ENCODE results near the gene SORL1.

SORL1 gene

GRCh38 chr11:121522043-121522941, 70.2 kb downstream of the SORL1 start:
- no peak overlapping the region for H3K4me3 ChIP-seq (ENCODE audit: low read length)
- no peak for DNase-seq (ENCODE audit: low read depth, low spot score)

DNA sequence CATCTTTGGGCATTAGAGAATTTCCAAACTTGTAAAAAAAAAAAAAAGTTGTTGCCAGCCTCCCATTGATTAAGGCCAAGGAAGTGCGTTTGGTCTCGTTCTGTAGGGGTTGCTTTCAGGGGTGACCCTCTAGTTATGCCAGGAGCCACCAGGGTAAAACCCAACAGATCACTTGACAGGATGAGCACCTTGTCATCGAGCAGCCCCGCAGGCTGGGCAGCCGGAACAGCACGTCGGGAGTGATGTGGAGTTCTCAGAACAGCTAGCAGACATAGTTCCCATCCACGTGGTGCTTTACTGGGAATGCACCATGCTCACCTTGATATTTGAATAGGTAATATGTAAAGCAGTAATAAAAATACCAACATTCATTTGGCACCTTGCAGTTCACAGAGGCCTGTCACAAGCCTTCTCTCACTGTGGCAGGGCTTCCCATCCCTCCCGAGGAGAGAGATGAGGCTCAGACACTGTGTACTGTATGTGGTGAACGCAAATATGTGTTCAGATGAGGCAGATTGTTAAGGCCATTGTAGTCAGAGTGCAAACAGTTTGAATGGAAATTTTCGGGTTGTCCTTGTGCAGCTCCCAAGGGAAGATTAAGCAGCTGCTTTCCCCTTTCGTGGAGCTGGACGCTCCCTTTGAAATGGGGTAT, 71.6 kb downstream of the SORL1 start:
- no peak overlapping the region for H3K4me3 ChIP-seq (ENCODE audit: low read length)
- DNase-seq (ENCODE audit: low read depth, low spot score): no peak

DNA sequence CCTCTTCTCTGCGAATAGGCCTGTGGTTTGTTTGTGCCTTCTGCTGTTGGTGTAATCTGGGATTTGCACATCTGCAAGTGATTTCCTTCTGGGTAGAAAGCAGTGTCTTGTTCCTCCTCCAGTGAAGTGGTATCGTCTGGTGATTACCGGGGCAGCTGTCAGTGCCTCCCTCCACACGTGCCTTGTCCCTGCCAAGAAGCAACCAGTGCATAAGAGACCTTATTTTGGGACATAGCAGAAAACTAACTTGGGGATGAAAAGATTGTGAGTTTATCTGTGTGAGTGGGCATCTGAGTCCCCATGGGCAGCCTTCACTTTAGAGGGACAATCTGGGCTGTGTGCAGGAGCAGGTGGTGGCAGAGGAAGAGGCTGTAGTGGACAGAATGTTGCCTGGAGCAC, 72.1 kb downstream of the SORL1 start:
- no peak overlapping the region for H3K4me3 ChIP-seq (ENCODE audit: low read length)
- no peak for DNase-seq (ENCODE audit: low read depth, low spot score)

DNA sequence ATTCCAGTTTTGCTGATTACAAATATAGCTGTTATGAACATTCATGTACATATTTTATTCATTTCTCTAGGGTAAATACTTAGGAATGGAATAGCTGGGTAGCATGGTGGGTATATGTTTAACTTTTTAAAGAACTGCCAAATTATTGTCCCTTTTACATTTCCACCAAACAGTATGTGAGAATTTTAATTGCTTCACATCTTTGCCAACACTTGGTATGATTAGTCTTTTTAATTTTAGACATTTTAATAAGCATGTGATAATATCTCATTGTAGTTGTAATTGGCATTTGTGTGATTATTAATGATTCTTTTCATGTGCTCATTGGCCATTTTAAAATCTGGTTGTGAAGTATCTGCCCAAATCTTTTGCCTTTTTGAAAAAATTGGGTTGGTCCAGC, 73.3 kb downstream of the SORL1 start:
- no peak overlapping the region for H3K4me3 ChIP-seq (ENCODE audit: low read length)
- DNase-seq (ENCODE audit: low read depth, low spot score): no peak

- H3K4me3 ChIP-seq (ENCODE audit: low read length): no peak overlapping the region
- DNase-seq (ENCODE audit: low read depth, low spot score): no peak
Observed at GRCh38 chr11:121530257-121530656, 78.1 kb downstream of the SORL1 start.

DNA sequence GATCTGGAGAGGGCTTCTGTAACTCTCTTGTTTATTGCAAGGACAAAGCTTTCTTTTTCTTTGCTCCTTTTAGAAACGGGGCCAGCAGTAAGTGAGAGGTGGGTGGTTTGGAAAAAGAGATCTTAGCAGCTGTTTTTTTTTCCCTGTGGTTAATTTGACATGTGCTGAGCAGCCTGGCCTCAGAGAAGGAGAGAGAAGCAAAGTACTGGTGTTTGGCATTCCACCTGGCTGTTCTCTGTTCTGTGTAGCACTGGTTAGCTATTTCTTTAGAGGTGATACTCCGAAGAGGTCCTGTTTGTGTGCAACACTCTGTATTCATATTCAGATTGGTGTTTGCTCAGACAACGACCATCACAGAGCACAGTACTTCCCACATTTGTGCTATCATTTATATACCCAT, 81.5 kb downstream of the SORL1 start:
- DNase-seq (ENCODE audit: low read depth, low spot score): peak; percentile 6
- H3K4me3 ChIP-seq (ENCODE audit: low read length): no peak overlapping the region

- no peak overlapping the region for H3K4me3 ChIP-seq (ENCODE audit: low read length)
- DNase-seq (ENCODE audit: low read depth, low spot score): no peak
Observed at GRCh38 chr11:121534131-121535093, 82.3 kb downstream of the SORL1 start.

GRCh38 chr11:121535129-121535796, 83.1 kb downstream of the SORL1 start:
- no peak for DNase-seq (ENCODE audit: low read depth, low spot score)
- H3K4me3 ChIP-seq (ENCODE audit: low read length): no peak overlapping the region

DNA sequence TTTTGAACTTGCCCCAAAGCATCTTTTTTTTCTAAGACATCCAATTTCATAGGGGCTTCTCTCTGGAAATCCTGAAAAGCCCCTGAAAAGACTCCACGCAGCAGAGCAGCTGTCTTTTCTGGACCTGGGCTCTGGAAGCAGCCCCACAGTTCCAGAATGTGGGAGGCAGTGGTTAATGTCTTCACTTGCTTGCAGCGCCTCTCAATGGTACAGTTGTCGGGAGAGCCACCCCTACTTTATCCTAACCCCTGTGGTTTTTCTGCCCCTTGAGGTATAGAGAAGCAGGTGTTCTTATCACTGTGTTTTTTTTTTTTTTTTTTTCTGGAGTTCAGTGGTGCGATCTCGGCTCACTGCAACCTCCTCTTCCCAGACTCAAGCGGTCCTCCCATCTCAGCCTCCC, 84.0 kb downstream of the SORL1 start:
- peak; percentile 24 for DNase-seq (ENCODE audit: low read depth, low spot score)
- no peak overlapping the region for H3K4me3 ChIP-seq (ENCODE audit: low read length)

DNA sequence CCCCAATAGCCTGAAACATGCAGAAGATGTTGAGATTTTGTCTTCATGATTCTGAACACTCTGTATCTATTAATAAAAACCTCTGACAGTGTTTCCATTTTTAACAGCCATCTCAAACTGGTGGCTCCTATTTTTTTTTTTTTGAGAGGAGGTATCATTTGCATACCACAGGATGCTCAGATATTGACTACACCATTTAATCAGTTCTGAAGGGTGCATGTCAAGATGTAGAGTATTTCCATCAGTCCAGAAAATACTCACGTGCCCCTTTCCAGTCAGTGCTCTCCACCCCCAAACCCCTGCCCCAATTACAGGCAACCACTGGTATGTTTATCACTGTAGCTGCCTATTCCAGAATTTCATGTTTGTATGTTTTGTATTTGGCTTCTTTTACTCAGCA, 85.9 kb downstream of the SORL1 start:
- no peak for DNase-seq (ENCODE audit: low read depth, low spot score)
- no peak overlapping the region for H3K4me3 ChIP-seq (ENCODE audit: low read length)

GRCh38 chr11:121539000-121539399, 86.9 kb downstream of the SORL1 start:
- no peak for DNase-seq (ENCODE audit: low read depth, low spot score)
- H3K4me3 ChIP-seq (ENCODE audit: low read length): no peak overlapping the region

DNA sequence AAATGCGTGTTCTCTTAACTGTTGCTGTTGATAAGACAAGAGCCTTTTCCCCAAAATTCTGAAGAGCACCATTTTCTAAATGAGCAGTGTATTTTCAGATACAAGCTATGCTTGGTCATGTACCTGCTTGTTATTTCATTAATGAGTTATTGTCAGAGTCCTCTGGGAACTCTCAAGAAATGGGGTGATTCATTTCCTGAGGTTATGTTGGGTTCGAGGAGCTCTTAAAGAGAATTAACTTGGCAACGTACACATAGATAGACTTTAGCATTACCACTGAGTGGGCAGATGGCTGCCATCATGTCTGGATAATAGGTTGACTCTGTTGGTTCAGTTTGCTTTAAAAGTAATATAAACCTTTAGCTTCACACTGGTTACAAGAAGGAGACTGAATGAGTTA, 88.5 kb downstream of the SORL1 start:
- DNase-seq (ENCODE audit: low read depth, low spot score): no peak
- H3K4me3 ChIP-seq (ENCODE audit: low read length): no peak overlapping the region

DNA sequence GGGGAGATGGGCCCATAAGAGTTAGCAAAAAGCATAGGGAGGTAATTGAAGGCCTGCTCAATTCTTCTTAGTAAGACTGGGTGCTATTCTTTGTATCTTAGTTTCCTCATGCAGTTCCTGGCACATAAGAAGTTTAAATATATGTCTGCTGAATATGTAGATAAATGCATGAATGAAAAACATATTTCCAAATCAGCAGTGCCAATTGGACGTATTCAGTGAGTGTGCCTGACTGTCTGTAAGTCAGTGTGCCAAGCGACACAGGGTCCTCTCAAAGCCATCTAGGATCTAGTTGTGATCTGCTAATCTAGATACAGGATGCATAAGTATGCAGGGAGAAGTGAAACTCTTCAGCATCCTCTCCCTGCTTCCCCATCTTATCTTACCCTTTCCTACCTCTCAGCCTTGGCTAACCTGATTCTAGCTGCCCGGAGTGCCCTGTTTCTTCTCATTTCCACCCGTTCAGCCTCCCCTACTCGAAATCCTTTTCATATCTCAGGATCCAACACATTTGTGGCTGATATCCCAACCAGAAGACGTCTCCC, 91.8 kb downstream of the SORL1 start:
- DNase-seq (ENCODE audit: low read depth, low spot score): no peak
- H3K4me3 ChIP-seq (ENCODE audit: low read length): no peak overlapping the region

DNA sequence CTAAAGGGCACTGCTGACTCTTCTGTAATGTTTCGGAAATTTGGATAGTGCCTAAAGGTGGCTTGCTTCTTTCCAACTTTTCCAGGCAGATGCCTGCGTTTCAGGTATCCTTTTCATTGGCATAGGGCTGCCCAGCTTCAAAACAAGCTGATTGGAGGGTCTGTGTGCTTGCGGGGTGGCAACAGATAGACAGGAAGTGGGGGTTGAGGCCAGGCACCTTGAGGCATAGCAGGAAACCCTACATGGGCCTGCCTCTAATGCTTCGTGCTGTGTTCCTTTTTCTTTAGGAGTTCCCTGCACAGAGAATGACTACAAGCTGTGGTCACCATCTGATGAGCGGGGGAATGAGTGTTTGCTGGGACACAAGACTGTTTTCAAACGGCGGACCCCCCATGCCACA, 92.8 kb downstream of the SORL1 start:
- DNase-seq (ENCODE audit: low read depth, low spot score): peak; percentile 72
- H3K4me3 ChIP-seq (ENCODE audit: low read length): no peak overlapping the region

DNA sequence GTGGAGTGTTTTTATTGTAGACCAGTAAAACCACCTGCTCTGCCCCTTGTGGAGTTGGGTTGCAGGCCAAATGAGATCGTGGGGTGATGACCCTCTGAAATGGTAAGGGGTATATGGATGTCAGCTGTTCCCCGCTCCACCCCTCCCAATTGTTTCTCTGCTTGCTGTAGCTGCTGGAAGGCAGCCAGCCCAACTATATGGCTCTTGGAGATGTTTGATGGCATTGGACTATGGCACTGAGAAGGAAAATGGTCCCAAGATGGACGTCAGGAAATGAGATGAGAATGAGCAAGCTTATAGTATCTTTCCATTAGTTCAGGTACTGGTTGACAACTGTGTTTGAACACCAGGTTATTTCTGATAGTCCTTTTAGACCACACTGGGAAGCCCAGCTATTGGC, 95.5 kb downstream of the SORL1 start:
- no peak overlapping the region for H3K4me3 ChIP-seq (ENCODE audit: low read length)
- DNase-seq (ENCODE audit: low read depth, low spot score): no peak

DNA sequence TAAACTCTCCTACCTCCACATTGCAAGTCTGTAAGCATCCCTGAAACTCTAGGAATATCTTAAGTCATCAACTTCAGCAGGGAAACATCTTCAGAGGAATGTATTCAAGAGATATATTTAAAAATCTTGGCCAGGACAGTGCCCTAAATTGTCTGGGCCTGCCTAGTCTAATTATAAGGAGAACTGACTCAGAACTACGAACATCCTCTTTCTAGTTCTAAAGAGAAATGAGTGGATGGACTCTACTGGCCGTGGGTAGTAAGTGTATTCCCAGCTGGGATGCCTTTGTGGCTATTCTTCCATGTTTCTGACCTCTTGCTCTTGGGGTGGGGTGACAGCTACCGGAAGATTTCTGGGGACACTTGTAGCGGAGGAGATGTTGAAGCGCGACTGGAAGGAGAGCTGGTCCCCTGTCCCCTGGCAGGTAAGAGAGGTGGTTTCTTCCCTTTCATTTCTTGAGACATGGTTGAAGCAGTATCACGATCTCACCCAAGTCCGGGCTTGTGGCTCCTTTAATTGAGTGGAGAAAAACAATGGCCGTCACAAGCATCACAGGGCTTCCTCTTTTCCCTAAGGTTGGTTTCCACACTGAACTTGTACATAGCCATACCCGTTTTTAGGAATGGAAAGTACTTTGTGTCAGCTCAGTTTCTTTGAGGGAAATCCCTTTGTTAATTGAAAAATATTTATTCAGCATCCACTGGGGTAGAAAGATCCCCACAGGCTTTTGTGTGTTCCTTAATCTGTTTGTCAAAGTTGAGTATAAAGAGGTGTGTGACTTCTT, 98.3 kb downstream of the SORL1 start:
- no peak for DNase-seq (ENCODE audit: low read depth, low spot score)
- H3K4me3 ChIP-seq (ENCODE audit: low read length): no peak overlapping the region

DNA sequence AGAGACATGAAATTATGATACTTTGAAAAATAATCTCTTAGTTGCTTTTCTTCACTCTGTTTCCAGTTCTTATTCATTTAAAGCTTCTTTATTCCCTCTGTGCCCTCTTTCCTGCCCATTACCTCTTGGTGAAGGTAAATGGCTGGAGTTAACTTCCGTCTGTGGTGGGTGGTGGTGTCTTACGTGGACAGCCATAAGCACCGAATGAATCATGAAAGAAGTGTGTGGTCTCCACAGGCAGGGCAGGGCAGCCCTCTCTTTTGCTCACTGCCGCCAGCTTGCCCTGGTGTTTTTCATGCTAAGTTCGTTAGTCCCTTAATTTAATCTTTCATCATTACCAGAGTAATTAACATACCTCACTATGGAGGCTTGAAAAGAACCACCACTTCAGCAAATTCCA, 99.3 kb downstream of the SORL1 start:
- no peak overlapping the region for H3K4me3 ChIP-seq (ENCODE audit: low read length)
- no peak for DNase-seq (ENCODE audit: low read depth, low spot score)

DNA sequence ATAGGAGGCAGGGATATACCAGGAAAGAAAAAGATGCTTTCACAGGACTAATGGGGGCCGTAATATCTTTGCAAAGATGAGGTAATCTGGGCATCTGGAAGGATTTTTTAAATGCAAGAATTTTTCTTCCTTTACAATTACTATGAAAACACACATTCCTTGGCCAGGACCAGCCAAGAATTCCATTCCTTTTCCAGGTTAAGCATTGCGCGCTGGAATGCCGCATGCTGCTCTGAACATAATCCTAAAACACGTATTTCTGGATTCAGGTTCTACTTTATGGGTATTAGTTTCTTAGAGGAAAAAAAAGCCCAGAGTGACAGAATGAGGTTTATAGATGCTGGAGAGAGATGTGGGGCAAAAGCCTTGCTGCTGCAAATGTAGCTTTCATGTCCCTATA, 100.0 kb downstream of the SORL1 start:
- no peak for DNase-seq (ENCODE audit: low read depth, low spot score)
- H3K4me3 ChIP-seq (ENCODE audit: low read length): no peak overlapping the region
